Liver (tissue), 4 donors: ENCODE data around the gene RNPC3. TPM values are rescaled to one million over a fixed set of nuclear protein-coding genes. Genes with fewer than 3 reads are reported as not detected.

Experiments
- polyA plus RNA-seq, 2 donors: library from polyadenylated mRNA; stranded (reverse) in 1 of 2; unstranded in 1 of 2; fragments of 200-250 nt in 1 of 2; fragments of >200 nt in 1 of 2; fragmentation: Nextera tagmentation in 1 of 2; extraction: Ambion mirVana in 1 of 2; gene quantifications; one replicate each; pipeline versions ENCODE4 v1.2.1 to v1.2.3, GENCODE V29; 2013 to 2015
- total RNA-seq, 2 donors: library from RNA; depleted of rRNA; stranded (reverse); fragments of >200 nt; gene quantifications; one replicate each; pipeline ENCODE4 v1.2.3, GENCODE V29; 2014
- donor health status: healthy.
- donor health status: healthy.
- donor health status: healthy.

The RNPC3 gene
- total and polyA plus RNA-seq, 4 donors: 4.2 to 18.0 (median 9.6) TPM

Other genes starting within 250 kb of the RNPC3 start
- 10 to 100 TPM in 1 of 2 donors, 1 to 10 TPM in 1; 5.4 to 16.7 TPM for gene AMY2B, start 45.9 kb downstream of the RNPC3 start, total RNA-seq
- gene AMY2B, start 45.9 kb downstream of the RNPC3 start, polyA plus RNA-seq: 10 to 100 TPM in 1 of 2 donors, 1 to 10 TPM in 1; 2.1 to 12.3 TPM
- gene AMY2A, start 91.7 kb downstream of the RNPC3 start, total RNA-seq: not detected
- gene AMY2A, start 91.7 kb downstream of the RNPC3 start, polyA plus RNA-seq: not detected
- gene AMY1A, start 130.1 kb downstream of the RNPC3 start, total RNA-seq: not detected
- gene AMY1A, start 130.1 kb downstream of the RNPC3 start, polyA plus RNA-seq: not detected
- not detected for gene AMY1B, start 170.5 kb downstream of the RNPC3 start, total RNA-seq
- not detected for gene AMY1B, start 170.5 kb downstream of the RNPC3 start, polyA plus RNA-seq
- not detected for gene AMY1C, start 224.2 kb downstream of the RNPC3 start, total RNA-seq
- gene AMY1C, start 224.2 kb downstream of the RNPC3 start, polyA plus RNA-seq: not detected